H1 (cell line): ENCODE data around the gene WDSUB1. TPM values are rescaled to one million over a fixed set of nuclear protein-coding genes. Genes with fewer than 3 reads are reported as not detected.

Source experiments
- CTCF ChIA-PET: fragments of 300-600 bp; sonication (Branson Sonifier 250); formaldehyde crosslinking; loops from one replicate; lab custom pipeline; 2021; ENCODE audit not compliant: partially characterized antibody; lab: Charles Lee
- POLR2A ChIA-PET: fragments of 300-600 bp; sonication (Branson Sonifier 250); formaldehyde crosslinking; loops from one replicate; lab custom pipeline; 2021; ENCODE audit warnings: inconsistent platforms; ENCODE audit not compliant: partially characterized antibody; lab: Charles Lee
- DNase-seq, 2 experiments: peaks; one replicate each; pipeline versions ENCODE4 v3.0.0 to v3.0.0-alpha.2; 2010 to 2022; ENCODE audit warnings: low spot score in 2 of 2, low read depth in 1 of 2, mixed read lengths in 1 of 2
- FAIRE-seq: peaks from 2 replicates; lab custom pipeline; 2011; peaks lifted over from hg19 to GRCh38; lab: Jason Lieb, UNC
- H2AFZ ChIP-seq: 2 replicates; pipeline ENCODE4 v1.8.1; 2012; ENCODE audit warnings: low read length, inconsistent platforms
- H2AK5ac ChIP-seq: 2 replicates; pipeline ENCODE4 v1.6.1; 2013; ENCODE audit warnings: low read depth, low read length
- H2BK120ac ChIP-seq: replicated peaks from 2 replicates; pipeline ENCODE3; 2013; ENCODE audit warnings: low read depth, low read length, inconsistent platforms
- H2BK12ac ChIP-seq: 2 replicates; pipeline ENCODE4 v1.6.1; 2013; ENCODE audit warnings: low read depth, low read length
- H2BK15ac ChIP-seq: 2 replicates; pipeline ENCODE4 v1.6.1; 2013; ENCODE audit warnings: low read length
- H2BK20ac ChIP-seq: 2 replicates; pipeline ENCODE4 v1.6.1; 2013; ENCODE audit warnings: low read length
- H2BK5ac ChIP-seq: 2 replicates; pipeline ENCODE4 v1.6.1; 2013; ENCODE audit warnings: low read depth, low read length
- H3K14ac ChIP-seq: 2 replicates; pipeline ENCODE4 v1.6.1; 2013; ENCODE audit warnings: inconsistent platforms; ENCODE audit not compliant: insufficient read length
- H3K18ac ChIP-seq: 2 replicates; pipeline ENCODE4 v1.6.1; 2013; ENCODE audit warnings: low read length; ENCODE audit errors: extremely low read depth
- H3K23ac ChIP-seq: 2 replicates; pipeline ENCODE4 v1.6.1; 2013; ENCODE audit warnings: inconsistent platforms; ENCODE audit not compliant: insufficient read length
- H3K23me2 ChIP-seq: 2 replicates; pipeline ENCODE4 v1.6.1; 2013; ENCODE audit warnings: low read depth, low read length
- H3K27ac ChIP-seq: 2 replicates; pipeline ENCODE4 v1.6.1; 2011; ENCODE audit warnings: low read depth, low read length, inconsistent platforms
- H3K27me3 ChIP-seq, 4 experiments: replicated peaks in 1 of 4; 1 replicate in 1 of 4; 2 replicates in 3 of 4; pipeline versions ENCODE4 v1.6.1 to v1.8.1; 2011 to 2013; ENCODE audit warnings: low read length in 3 of 4, mild to moderate bottlenecking in 3 of 4, inconsistent platforms in 2 of 4, mixed read lengths in 2 of 4, moderate library complexity in 1 of 4; ENCODE audit not compliant: control insufficient read depth in 3 of 4, insufficient read depth in 3 of 4; ENCODE audit errors: extremely low read depth in 1 of 4
- H3K36me3 ChIP-seq, 4 experiments: 2 replicates each; pipeline versions ENCODE4 v1.6.1 to v1.8.1; 2011 to 2013; ENCODE audit warnings: mild to moderate bottlenecking in 4 of 4, low read length in 3 of 4, moderate library complexity in 2 of 4, control low read depth in 1 of 4, inconsistent platforms in 1 of 4; ENCODE audit not compliant: insufficient read depth in 4 of 4, control insufficient read depth in 2 of 4
- H3K4ac ChIP-seq: replicated peaks from 2 replicates; pipeline ENCODE3; 2013; ENCODE audit warnings: low read length, low read depth, mixed read lengths, inconsistent platforms; ENCODE audit not compliant: insufficient read length
- H3K4me1 ChIP-seq, 4 experiments: replicated peaks in 1 of 4; 1 replicate in 1 of 4; 2 replicates in 3 of 4; pipeline versions ENCODE4 v1.6.1 to v1.8.1; 2011 to 2013; ENCODE audit warnings: low read length in 3 of 4, inconsistent platforms in 2 of 4, mixed read lengths in 1 of 4; ENCODE audit not compliant: insufficient read depth in 4 of 4, control insufficient read depth in 3 of 4
- H3K4me2 ChIP-seq, 2 experiments: 2 replicates each; pipeline versions ENCODE4 v1.6.1 to v1.8.1; 2011 to 2013; ENCODE audit warnings: low read depth in 2 of 2, low read length in 2 of 2, control low read depth in 1 of 2, inconsistent platforms in 1 of 2, mild to moderate bottlenecking in 1 of 2; ENCODE audit not compliant: insufficient read depth in 1 of 2
- H3K4me3 ChIP-seq, 4 experiments: fragments of 200-600, 300-600 bp in 1 of 4; sonication (generic), shearing (Covaris generic), sonication (Bioruptor Twin) in 1 of 4; 2 replicates each; pipeline versions ENCODE4 v1.5.1 to v1.8.1; 2011 to 2016; ENCODE audit warnings: low read length in 4 of 4, low read depth in 3 of 4, control low read depth in 2 of 4, inconsistent platforms in 2 of 4, mild to moderate bottlenecking in 2 of 4, mixed read lengths in 1 of 4, moderate library complexity in 1 of 4; ENCODE audit not compliant: insufficient read depth in 2 of 4; ENCODE audit errors: extremely low read depth in 1 of 4
- H3K56ac ChIP-seq: replicated peaks from 2 replicates; pipeline ENCODE3; 2013; ENCODE audit warnings: low read depth, mild to moderate bottlenecking, mixed read lengths, low read length, inconsistent platforms; ENCODE audit not compliant: insufficient read length
- H3K79me1 ChIP-seq: 2 replicates; pipeline ENCODE4 v1.6.1; 2013; ENCODE audit warnings: low read depth, low read length, control low read depth
- H3K79me2 ChIP-seq, 2 experiments: 2 replicates each; pipeline versions ENCODE4 v1.6.1 to v1.8.1; 2012 to 2013; ENCODE audit warnings: low read length in 2 of 2, mild to moderate bottlenecking in 2 of 2, inconsistent platforms in 1 of 2; ENCODE audit not compliant: insufficient read depth in 2 of 2, control insufficient read depth in 1 of 2
- H3K9ac ChIP-seq, 4 experiments: replicated peaks in 1 of 4; 1 replicate in 1 of 4; 2 replicates in 3 of 4; pipeline versions ENCODE4 v1.6.1 to v1.8.1; 2011 to 2013; ENCODE audit warnings: low read depth in 3 of 4, low read length in 3 of 4, control low read depth in 2 of 4, mild to moderate bottlenecking in 2 of 4, moderate library complexity in 2 of 4, inconsistent platforms in 1 of 4; ENCODE audit errors: extremely low read depth in 1 of 4
- H3K9me3 ChIP-seq, 2 experiments: 2 replicates each; pipeline versions ENCODE4 v1.6.1 to v1.8.1; 2012 to 2013; ENCODE audit warnings: mild to moderate bottlenecking in 2 of 2, moderate library complexity in 2 of 2, control low read depth in 1 of 2, inconsistent platforms in 1 of 2, low read depth in 1 of 2, low read length in 1 of 2, mixed read lengths in 1 of 2; ENCODE audit not compliant: insufficient read depth in 2 of 2
- H4K20me1 ChIP-seq, 2 experiments: replicated peaks in 1 of 2; 2 replicates each; pipeline versions ENCODE3 to v1.8.1; 2011 to 2013; ENCODE audit warnings: inconsistent platforms in 2 of 2, low read length in 2 of 2, mild to moderate bottlenecking in 1 of 2; ENCODE audit not compliant: insufficient read depth in 2 of 2, control insufficient read depth in 1 of 2
- H4K5ac ChIP-seq: 2 replicates; pipeline ENCODE4 v1.6.1; 2013; ENCODE audit warnings: low read length, low read depth, mixed read lengths, inconsistent platforms; ENCODE audit not compliant: insufficient read length
- H4K8ac ChIP-seq: 2 replicates; pipeline ENCODE4 v1.8.0; 2013; ENCODE audit warnings: mild to moderate bottlenecking, moderate library complexity, low read length, inconsistent platforms; ENCODE audit not compliant: insufficient read depth; ENCODE audit errors: extremely low read depth
- H4K91ac ChIP-seq: replicated peaks from 2 replicates; pipeline ENCODE3; 2013; ENCODE audit warnings: low read length, mixed read lengths, inconsistent platforms; ENCODE audit not compliant: insufficient read length
- ATF2 ChIP-seq: IDR thresholded peaks from 2 replicates; pipeline ENCODE4 v1.6.1; 2012; ENCODE audit warnings: low read length, inconsistent platforms
- ATF3 ChIP-seq: IDR thresholded peaks from 2 replicates; pipeline ENCODE4 v1.6.1; 2011; ENCODE audit warnings: low read depth, mild to moderate bottlenecking, low read length; ENCODE audit not compliant: insufficient read depth
- CBX8 ChIP-seq: fragments of 300-800, 300-1000 bp; sonication (generic); IDR thresholded peaks from 2 replicates; pipeline ENCODE4 v1.7.1; 2016; ENCODE audit warnings: low read depth, low read length, borderline replicate concordance
- CTCF ChIP-seq, 3 experiments: IDR thresholded peaks; 1 replicate in 2 of 3; 2 replicates in 1 of 3; pipeline versions ENCODE4 v1.5.1 to v1.6.1; 2011; ENCODE audit warnings: low read length in 3 of 3, mild to moderate bottlenecking in 3 of 3, inconsistent platforms in 2 of 3, low read depth in 1 of 3, moderate library complexity in 1 of 3; ENCODE audit not compliant: insufficient read depth in 1 of 3; ENCODE audit errors: control extremely low read depth in 1 of 3
- MAFK ChIP-seq: IDR thresholded peaks from 2 replicates; pipeline ENCODE4 v1.6.1; 2012; ENCODE audit warnings: low read depth, mild to moderate bottlenecking, improper control_type of control experiment, low read length
- NANOG ChIP-seq: IDR thresholded peaks from 2 replicates; pipeline ENCODE4 v1.6.1; 2011; ENCODE audit warnings: low read length, low read depth, mild to moderate bottlenecking, inconsistent platforms; ENCODE audit not compliant: insufficient read depth, poor library complexity, severe bottlenecking
- SUZ12 ChIP-seq: fragments of 200-600 bp; sonication (generic); IDR thresholded peaks from 2 replicates; pipeline ENCODE4 v1.6.1; 2012; ENCODE audit warnings: mild to moderate bottlenecking, inconsistent platforms, low read length, moderate library complexity, mixed read lengths
- WGBS, 2 experiments: shearing (Covaris generic) in 1 of 2; methylation state at CpG; one replicate each; pipeline versions ENCODE4 v1.1.6 to v1.1.7; 2013 to 2015; ENCODE audit warnings: low lambda C conversion rate in 2 of 2, mixed read lengths in 2 of 2, inconsistent platforms in 1 of 2, low coverage in 1 of 2, missing lambda C conversion rate in 1 of 2; ENCODE audit not compliant: insufficient replicate concordance in 2 of 2, insufficient coverage in 1 of 2, insufficient read length in 1 of 2; ENCODE audit errors: extremely low coverage in 1 of 2, missing lambda C conversion rate in 1 of 2; 5-methylcytosine and 5-hydroxymethylcytosine counted together
- polyA plus RNA-seq, 7 experiments: library from polyadenylated mRNA; depleted of rRNA in 3 of 7; stranded (reverse) in 5 of 7; unstranded in 2 of 7; fragments of >200 nt in 5 of 7; fragments of 200-250 nt in 2 of 7; gene quantifications; 1 replicate in 5 of 7; 2 replicates in 1 of 7; 4 replicates in 1 of 7; pipeline versions ENCODE4 v1.2.1 to v1.2.3, GENCODE V29; 2011 to 2013; ENCODE audit warnings: missing spikeins in 2 of 7, mixed read lengths in 2 of 7
- total RNA-seq: library from RNA; stranded (reverse); fragmentation: NEBNext Ultra II Directional; extraction: Animal tissue kit (Norgen Biotek cat#: 25700); gene quantifications from 2 replicates; pipeline ENCODE4 v1.2.1, GENCODE V29; 2021

Gene WDSUB1
- total and polyA plus RNA-seq, 2 of the 8 experiments (the other 6 are each of a cell fraction or from before 2014, with no cell fraction given), result 5.5 to 8.0 TPM

GRCh38 chr2:159214325-159214865 is 72.1 kb downstream of the WDSUB1 start:
- Histone ChIP-seq H4K20me1 (peaks cover 9 to 15% of the 10 kb centered on the region in 2 experiments), H4K8ac (no peak overlapping the region), H2BK12ac (no peak overlapping the region), H3K36me3 (no peaks in the 10 kb centered on the region), H3K23me2 (no peaks in the 10 kb centered on the region), H3K79me1 (no peaks in the 10 kb centered on the region), H3K18ac (no peak overlapping the region), H3K4ac (no peak overlapping the region), H3K27me3 (peaks cover 25 to 62% (median 55%) of the 10 kb centered on the region in 4 experiments), H2AK5ac (no peak overlapping the region), H2BK5ac (no peak overlapping the region), H3K14ac (no peak overlapping the region), H3K9ac (no peak overlapping the region), H2BK120ac (no peak overlapping the region), H3K4me2 (no peak overlapping the region), H3K27ac (no peak overlapping the region), H4K91ac (no peak overlapping the region), H3K56ac (no peak overlapping the region), H3K79me2 (no peaks in the 10 kb centered on the region), H2BK15ac (no peak overlapping the region), H3K9me3 (no peaks in the 10 kb centered on the region), H2AFZ (no peak overlapping the region), H2BK20ac (no peak overlapping the region), H3K23ac (no peak overlapping the region), H4K5ac (no peak overlapping the region), H3K4me3 (no peak overlapping the region), H3K4me1 (peaks cover 4 to 13% (median 8%) of the 10 kb centered on the region in 4 experiments; a peak in 6 of 7 replicates)
- WGBS, 2 experiments, result 73% methylated on average over 3 of the region's 3 CpGs; no CpG with 5 or more reads in 1 of the 2 experiments
- no peak for FAIRE-seq
- DNase-seq, result no peak
- CTCF ChIA-PET, result interaction anchor here (0.6 to 3.6 kb wide), 7 partner anchors 12 to 1333 kb away, joined by 3 to 19 read pairs (median 3); no protein-coding TSS in a partner anchor
- POLR2A ChIA-PET, result interaction anchor here (0.7 kb wide), 1 partner anchor 23 kb away, joined by 3 read pairs; no protein-coding TSS in a partner anchor
- TF ChIP-seq ATF3 (no peak), CTCF (IDR thresholded peaks at IDR 0.05; ENCODE audit: control extremely low read depth in 1 of 3, insufficient read depth in 1 of 3, low read depth in 1 of 3, low read length in 3 of 3) (no peak), CBX8 (no peak), SUZ12 (no peak), MAFK (no peak), ATF2 (no peak), NANOG (no peak)
